Body of pancreas (tissue), 4 donors: Measurements from ENCODE around the gene LRRC8C. TPM values are rescaled to one million over a fixed set of nuclear protein-coding genes. Genes with fewer than 3 reads are reported as not detected.
A peak's percentile ranks its signal among the peaks of the same experiment; 100 is the strongest.

Source experiments
- ATAC-seq: fragments of 150-250 bp; one replicate; pipeline ENCODE4 v1.9.1; 2016
- DNase-seq, 4 donors: peaks; one replicate each; pipeline ENCODE4 v3.0.0-alpha.2; 2019
- H3K27ac ChIP-seq, 4 donors: fragments of 200-600 bp; sonication (generic); 1 replicate in 3 of 4; 2 replicates in 1 of 4; pipeline versions ENCODE4 v1.5.1 to v1.6.1; 2016 to 2019; ENCODE audit warnings: mild to moderate bottlenecking in 1 of 4, mixed read lengths in 1 of 4, moderate library complexity in 1 of 4
- H3K27me3 ChIP-seq, 2 donors: fragments of 200-600 bp; sonication (generic); one replicate each; pipeline ENCODE4 v1.6.0; 2016; ENCODE audit warnings: mild to moderate bottlenecking in 1 of 2
- H3K36me3 ChIP-seq, 2 donors: fragments of 200-600 bp; sonication (generic); replicated peaks in 1 of 2; 2 replicates each; pipeline ENCODE4 v1.5.1; 2016; ENCODE audit warnings: low read depth in 2 of 2; ENCODE audit not compliant: insufficient read depth in 1 of 2
- H3K4me1 ChIP-seq: fragments of 200-600 bp; sonication (generic); one replicate; pipeline ENCODE4 v1.6.0; 2016
- H3K4me3 ChIP-seq, 2 donors: fragments of 200-600 bp; sonication (generic); 1 replicate in 1 of 2; 2 replicates in 1 of 2; pipeline ENCODE4 v1.5.1; 2016 to 2019
- H3K9me3 ChIP-seq, 3 donors: fragments of 200-600 bp; sonication (generic); 1 replicate in 2 of 3; 2 replicates in 1 of 3; pipeline ENCODE4 v1.5.1; 2016
- CTCF ChIP-seq, 7 experiments: fragments of 450-650 bp in 4 of 7; fragments of 200-600 bp in 3 of 7; sonication (generic) in 3 of 7; IDR thresholded peaks; one replicate each; pipeline ENCODE4 v1.5.1; 2016 to 2019; ENCODE audit warnings: antibody characterized with exemption in 7 of 7
- POLR2A ChIP-seq, 3 donors: fragments of 450-650 bp; IDR thresholded peaks; one replicate each; pipeline ENCODE4 v1.6.1; 2016; ENCODE audit warnings: antibody characterized with exemption in 3 of 3, mild to moderate bottlenecking in 2 of 3
- WGBS, 2 donors: methylation state at CpG; one replicate each; pipeline ENCODE4 v1.1.5; 2017; 5-methylcytosine and 5-hydroxymethylcytosine counted together
- intact Hi-C: fragments of 100-400 bp; cut with DNase I; formaldehyde crosslinking; loops from one replicate; pipeline ENCODE4 v1.15.1; 2023
- total RNA-seq, 2 donors: library from RNA; depleted of rRNA; stranded (reverse); fragments of >200 nt; gene quantifications; one replicate each; pipeline ENCODE4 v1.1.0, GENCODE V29; 2016

The LRRC8C gene
- total RNA-seq = 1 to 10 TPM; 3.4 to 4.6 TPM

- WGBS, 2 donors = 0% methylated on average over 7 to 54 of the region's 76 CpGs
- peaks cover 20% of the 10 kb centered on the region for H3K4me1 ChIP-seq
- H3K9me3 ChIP-seq = no peaks in the 10 kb centered on the region
- DNase-seq (peak; percentile 67 to 75 (median 70)), ATAC-seq (peak; percentile 91)
- no peaks in the 10 kb centered on the region for H3K36me3 ChIP-seq
- no peaks in the 10 kb centered on the region for H3K27me3 ChIP-seq
- peak within 1 kb of the TSS; percentile 47 to 80 for H3K4me3 ChIP-seq
- TF ChIP-seq POLR2A (IDR thresholded peaks at IDR 0.05) (peak in 2 of 3 donors; percentile 61 to 66), CTCF (IDR thresholded peaks at IDR 0.05) (peak in 6 of 7 experiments; percentile 20 to 71 (median 51))
- peak within 1 kb of the TSS; percentile 51 to 82 (median 76) for H3K27ac ChIP-seq
- intact Hi-C loops = no loop called here
Measured at GRCh38 chr1:89632657-89633247, at the start of gene LRRC8C. LRRC8C (plus strand) TSS chr1:89633120; CDS start chr1:89686474, 53,354 bp downstream.

- no peak overlapping the region for H3K4me3 ChIP-seq
- intact Hi-C loops = no loop called here
- TF ChIP-seq POLR2A (IDR thresholded peaks at IDR 0.05) (no peak), CTCF (IDR thresholded peaks at IDR 0.05) (no peak)
- H3K27ac ChIP-seq = no peak overlapping the region
- peaks cover 14% of the 10 kb centered on the region for H3K4me1 ChIP-seq
- no peaks in the 10 kb centered on the region for H3K27me3 ChIP-seq
- H3K9me3 ChIP-seq = no peaks in the 10 kb centered on the region
- ATAC-seq = no peak
- WGBS, 2 donors = 98 to 100% methylated on average over 2 of the region's 2 CpGs
- DNase-seq = no peak
- peaks cover 0 to 5% of the 10 kb centered on the region in 2 donors for H3K36me3 ChIP-seq
Measured at GRCh38 chr1:89584211-89584610, 48.7 kb upstream of the LRRC8C start.

DNA sequence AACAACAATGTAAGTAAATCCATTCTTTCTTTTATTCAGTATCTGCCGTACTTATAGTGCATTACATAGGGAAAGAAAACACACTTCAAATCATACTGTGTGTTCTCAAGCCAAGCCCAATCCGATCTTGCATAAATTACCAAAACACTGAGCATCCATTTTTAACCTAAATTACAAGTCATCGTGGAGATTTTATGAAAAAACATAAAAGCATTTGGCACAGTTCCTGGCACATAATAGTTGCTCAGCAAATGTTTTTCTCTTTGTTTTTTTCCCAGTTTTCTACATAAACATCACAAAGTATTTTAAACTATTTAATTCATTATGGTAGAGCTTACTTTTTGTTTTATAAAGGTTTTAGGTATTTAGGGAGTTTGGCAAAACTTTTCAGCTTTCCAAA lies 48.1 kb upstream of the LRRC8C start:
- ATAC-seq (no peak), DNase-seq (no peak)
- peaks cover 8% of the 10 kb centered on the region for H3K4me1 ChIP-seq
- no peak overlapping the region for H3K27ac ChIP-seq
- H3K27me3 ChIP-seq = no peaks in the 10 kb centered on the region
- intact Hi-C loops = no loop called here
- WGBS, 2 donors = 94 to 97% methylated on average over 3 of the region's 3 CpGs
- H3K4me3 ChIP-seq = no peak overlapping the region
- TF ChIP-seq POLR2A (IDR thresholded peaks at IDR 0.05) (no peak), CTCF (IDR thresholded peaks at IDR 0.05) (no peak)
- H3K9me3 ChIP-seq = no peaks in the 10 kb centered on the region
- H3K36me3 ChIP-seq = peaks cover 0 to 5% of the 10 kb centered on the region in 2 donors

- no peaks in the 10 kb centered on the region for H3K27me3 ChIP-seq
- DNase-seq (no peak), ATAC-seq (no peak)
- 90% methylated on average over 4 of the region's 4 CpGs for whole genome bisulfite sequencing, 2 donors
- peaks cover 0 to 5% of the 10 kb centered on the region in 2 donors for H3K36me3 ChIP-seq
- no peaks in the 10 kb centered on the region for H3K4me1 ChIP-seq
- no peaks in the 10 kb centered on the region for H3K9me3 ChIP-seq
- intact Hi-C loops = no loop called here
- no peak overlapping the region for H3K4me3 ChIP-seq
- TF ChIP-seq POLR2A (IDR thresholded peaks at IDR 0.05) = no peak
- no peak for TF ChIP-seq CTCF (IDR thresholded peaks at IDR 0.05)
- H3K27ac ChIP-seq = no peak overlapping the region
Measured at GRCh38 chr1:89587729-89588161, 45.2 kb upstream of the LRRC8C start.

DNA sequence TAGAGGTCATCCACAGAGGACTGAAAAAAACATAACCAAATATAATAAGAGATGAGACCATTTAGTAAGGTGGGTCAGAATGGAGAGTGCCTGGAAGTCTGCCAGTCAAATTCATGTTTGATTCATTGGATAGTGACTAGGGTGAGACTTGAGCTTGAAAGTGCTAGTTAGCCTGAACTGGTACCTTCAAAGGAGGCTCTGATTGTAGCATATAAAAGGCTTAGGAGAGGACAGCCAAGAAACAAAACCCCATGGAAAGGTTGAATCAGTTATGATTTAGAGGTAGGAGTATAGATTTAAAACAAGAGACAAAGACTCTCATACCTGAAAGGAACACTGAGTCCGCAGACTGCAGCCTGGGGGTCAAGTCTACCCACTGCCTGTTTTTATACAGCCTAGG lies 44.4 kb upstream of the LRRC8C start:
- WGBS, 2 donors = 92 to 94% methylated on average over 1 of the region's 1 CpG
- no peaks in the 10 kb centered on the region for H3K27me3 ChIP-seq
- no peak for DNase-seq
- no peak overlapping the region for H3K4me3 ChIP-seq
- ATAC-seq = no peak
- H3K36me3 ChIP-seq = peaks cover 0 to 3% of the 10 kb centered on the region in 2 donors
- H3K27ac ChIP-seq = no peak overlapping the region
- intact Hi-C loops = no loop called here
- no peaks in the 10 kb centered on the region for H3K4me1 ChIP-seq
- H3K9me3 ChIP-seq = no peaks in the 10 kb centered on the region
- no peak for TF ChIP-seq CTCF (IDR thresholded peaks at IDR 0.05)
- TF ChIP-seq POLR2A (IDR thresholded peaks at IDR 0.05) = no peak
